Ramos (cell line): ENCODE measurements around the gene TMEM184A.

Source experiments
- in situ Hi-C: fragments of 300-500 bp; cut with MboI; formaldehyde crosslinking; loops from one replicate; pipeline ENCODE4 v1.14.3; 2022; ENCODE audit warnings: low sequenced_read_pairs; ENCODE audit not compliant: unreplicated experiment

Gene TMEM184A

GRCh38 chr7:1591876-1592275 lies 35.9 kb upstream of the TMEM184A start:
- in situ Hi-C loops: loop anchor here (25.0 kb wide), 1 partner anchor 745 kb away; no protein-coding TSS in a partner anchor

GRCh38 chr7:1591396-1591795 lies 35.4 kb upstream of the TMEM184A start:
- in situ Hi-C loops: loop anchor here (25.0 kb wide), 1 partner anchor 746 kb away; no protein-coding TSS in a partner anchor

GRCh38 chr7:1590887-1591286 lies 34.9 kb upstream of the TMEM184A start:
- in situ Hi-C loops: loop anchor here (25.0 kb wide), 1 partner anchor 746 kb away; no protein-coding TSS in a partner anchor

GRCh38 chr7:1590476-1590875 lies 34.5 kb upstream of the TMEM184A start:
- in situ Hi-C loops: loop anchor here (25.0 kb wide), 1 partner anchor 747 kb away; no protein-coding TSS in a partner anchor

- in situ Hi-C loops: loop anchor here (10.0 to 25.0 kb wide), 3 partner anchors 176 to 748 kb away; no protein-coding TSS in a partner anchor
Measured at GRCh38 chr7:1588978-1589377, 33.0 kb upstream of the TMEM184A start.

GRCh38 chr7:1587738-1588137 lies 31.7 kb upstream of the TMEM184A start:
- in situ Hi-C loops: loop anchor here (10.0 to 25.0 kb wide), 3 partner anchors 177 to 750 kb away; no protein-coding TSS in a partner anchor

- in situ Hi-C loops: loop anchor here (10.0 to 25.0 kb wide), 3 partner anchors 178 to 750 kb away; no protein-coding TSS in a partner anchor
Measured at GRCh38 chr7:1586827-1587705, 31.1 kb upstream of the TMEM184A start.

- in situ Hi-C loops: loop anchor here (10.0 to 25.0 kb wide), 3 partner anchors 179 to 751 kb away; no protein-coding TSS in a partner anchor
Measured at GRCh38 chr7:1586126-1586826, 30.3 kb upstream of the TMEM184A start.

GRCh38 chr7:1585142-1585981 lies 29.4 kb upstream of the TMEM184A start:
- in situ Hi-C loops: loop anchor here (10.0 to 25.0 kb wide), 3 partner anchors 179 to 752 kb away; no protein-coding TSS in a partner anchor

- in situ Hi-C loops: loop anchor here (10.0 to 25.0 kb wide), 3 partner anchors 180 to 753 kb away; no protein-coding TSS in a partner anchor
Measured at GRCh38 chr7:1584700-1585099, 28.7 kb upstream of the TMEM184A start.

- in situ Hi-C loops: loop anchor here (10.0 to 25.0 kb wide), 3 partner anchors 181 to 754 kb away; no protein-coding TSS in a partner anchor
Measured at GRCh38 chr7:1583241-1583930, 27.4 kb upstream of the TMEM184A start.

GRCh38 chr7:1580422-1581030 lies 24.5 kb upstream of the TMEM184A start:
- in situ Hi-C loops: loop anchor here (10.0 to 25.0 kb wide), 3 partner anchors 184 to 757 kb away; no protein-coding TSS in a partner anchor

- in situ Hi-C loops: loop anchor here (10.0 to 25.0 kb wide), 3 partner anchors 185 to 758 kb away; no protein-coding TSS in a partner anchor
Measured at GRCh38 chr7:1579481-1580421, 23.7 kb upstream of the TMEM184A start.

- in situ Hi-C loops: loop anchor here (25.0 kb wide), 1 partner anchor 759 kb away; no protein-coding TSS in a partner anchor
Measured at GRCh38 chr7:1578513-1578912, 22.5 kb upstream of the TMEM184A start.

GRCh38 chr7:1576521-1577253 lies 20.7 kb upstream of the TMEM184A start:
- in situ Hi-C loops: loop anchor here (25.0 kb wide), 1 partner anchor 761 kb away; no protein-coding TSS in a partner anchor

- in situ Hi-C loops: loop anchor here (25.0 kb wide), 1 partner anchor 761 kb away; no protein-coding TSS in a partner anchor
Measured at GRCh38 chr7:1575809-1576208, 19.8 kb upstream of the TMEM184A start.
